Natural killer cell (primary cell): ENCODE data around the gene AP3S2. TPM values are rescaled to one million over a fixed set of nuclear protein-coding genes. Genes with fewer than 3 reads are reported as not detected.

Source experiments
- ATAC-seq, 3 donors: fragments of 150-1000 bp in 2 of 3; fragments of 200-7000 bp in 1 of 3; cut with Tn5 transposase; 1 replicate in 1 of 3; 2 replicates in 2 of 3; pipeline ENCODE4 v1.10.0; 2021; ENCODE audit warnings: mild to moderate bottlenecking in 2 of 3, moderate library complexity in 2 of 3
- DNase-seq, 2 donors: peaks; one replicate each; pipeline versions ENCODE4 v3.0.0 to v3.0.0-alpha.2; 2013 to 2021; ENCODE audit warnings: mixed read lengths in 1 of 2
- H3K27ac ChIP-seq: one replicate; pipeline ENCODE4 v1.5.1; 2013; ENCODE audit warnings: mild to moderate bottlenecking, low read length
- H3K27me3 ChIP-seq: one replicate; pipeline ENCODE4 v1.6.1; 2013; ENCODE audit warnings: low read length; ENCODE audit not compliant: control insufficient read depth, insufficient read depth
- H3K36me3 ChIP-seq: one replicate; pipeline ENCODE4 v1.6.1; 2013; ENCODE audit warnings: low read length; ENCODE audit not compliant: control insufficient read depth, insufficient read depth
- H3K4me1 ChIP-seq: one replicate; pipeline ENCODE4 v1.6.1; 2013; ENCODE audit warnings: low read length; ENCODE audit not compliant: control insufficient read depth, insufficient read depth
- H3K4me3 ChIP-seq: one replicate; pipeline ENCODE4 v1.5.1; 2013; ENCODE audit warnings: low read length
- H3K9me3 ChIP-seq: one replicate; pipeline ENCODE4 v1.6.1; 2013; ENCODE audit warnings: low read length; ENCODE audit not compliant: control insufficient read depth, insufficient read depth
- H3K27ac Mint-ChIP-seq, 2 donors: one replicate each; pipeline ENCODE4 v1.8.0; 2022; ENCODE audit warnings: mild to moderate bottlenecking in 2 of 2, mixed read lengths in 2 of 2, moderate library complexity in 1 of 2
- H3K27me3 Mint-ChIP-seq, 2 donors: one replicate each; pipeline ENCODE4 v1.8.0; 2022; ENCODE audit warnings: low read depth in 2 of 2, mixed read lengths in 2 of 2
- H3K36me3 Mint-ChIP-seq: one replicate; pipeline ENCODE4 v1.8.0; 2022; ENCODE audit warnings: mixed read lengths
- H3K4me1 Mint-ChIP-seq, 2 donors: one replicate each; pipeline ENCODE4 v1.8.0; 2022; ENCODE audit warnings: mixed read lengths in 2 of 2
- H3K4me3 Mint-ChIP-seq: one replicate; pipeline ENCODE4 v1.8.0; 2022; ENCODE audit warnings: mild to moderate bottlenecking, moderate library complexity, mixed read lengths
- H3K9me3 Mint-ChIP-seq, 2 donors: one replicate each; pipeline ENCODE4 v1.8.0; 2022; ENCODE audit warnings: mixed read lengths in 2 of 2
- CTCF ChIP-seq: fragments of 200-600 bp; IDR thresholded peaks from one replicate; pipeline ENCODE4 v1.8.0; 2022; ENCODE audit warnings: antibody characterized with exemption
- WGBS: methylation state at CpG from one replicate; pipeline ENCODE4 v1.1.7; 2013; ENCODE audit warnings: missing lambda C conversion rate; ENCODE audit not compliant: insufficient coverage; 5-methylcytosine and 5-hydroxymethylcytosine counted together
- intact Hi-C: fragments of 100-400 bp; cut with micrococcal nuclease; formaldehyde crosslinking; loops from one replicate; pipeline ENCODE4 v1.14.2; 2022
- total RNA-seq, 4 donors: library from RNA; stranded (reverse); fragments of 120-200 nt in 1 of 4; gene quantifications; one replicate each; pipeline versions ENCODE4 v1.2.3 to v1.2.4, GENCODE V29; 2013 to 2022

AP3S2 gene
- total RNA-seq, 3 donors from 2014 or later (not counting 1 experiment from before 2014, with no cell fraction given): 28.4 to 38.2 (median 36.8) TPM

GRCh38 chr15:89809787-89810148 lies 84.0 kb downstream of the AP3S2 start:
- WGBS: 95% methylated on average over 5 of the region's 5 CpGs
- no peaks in the 10 kb centered on the region for H3K36me3 Mint-ChIP-seq
- H3K27me3 ChIP-seq: peaks cover 13% of the 10 kb centered on the region
- no peak for DNase-seq
- no peak overlapping the region for H3K27ac Mint-ChIP-seq
- ATAC-seq: no peak
- peaks cover 0 to 5% of the 10 kb centered on the region in 2 donors for H3K4me1 Mint-ChIP-seq
- peaks cover 7 to 12% of the 10 kb centered on the region in 2 donors for H3K27me3 Mint-ChIP-seq
- no peaks in the 10 kb centered on the region for H3K9me3 Mint-ChIP-seq
- intact Hi-C loops: no loop called here
- no peaks in the 10 kb centered on the region for H3K9me3 ChIP-seq
- peaks cover 13% of the 10 kb centered on the region for H3K4me1 ChIP-seq
- no peak for TF ChIP-seq CTCF
- H3K27ac ChIP-seq: no peak overlapping the region
- H3K4me3 Mint-ChIP-seq: no peak overlapping the region
- no peaks in the 10 kb centered on the region for H3K36me3 ChIP-seq
- H3K4me3 ChIP-seq: no peak overlapping the region

GRCh38 chr15:89809093-89809786 lies 84.6 kb downstream of the AP3S2 start:
- no peak overlapping the region for H3K27ac Mint-ChIP-seq
- DNase-seq: no peak
- H3K36me3 Mint-ChIP-seq: no peaks in the 10 kb centered on the region
- H3K9me3 Mint-ChIP-seq: no peaks in the 10 kb centered on the region
- no peaks in the 10 kb centered on the region for H3K36me3 ChIP-seq
- peaks cover 0 to 5% of the 10 kb centered on the region in 2 donors for H3K4me1 Mint-ChIP-seq
- peaks cover 7 to 12% of the 10 kb centered on the region in 2 donors for H3K27me3 Mint-ChIP-seq
- no peak for ATAC-seq
- peaks cover 10% of the 10 kb centered on the region for H3K4me1 ChIP-seq
- H3K27me3 ChIP-seq: peaks cover 11% of the 10 kb centered on the region
- H3K4me3 Mint-ChIP-seq: no peak overlapping the region
- no peaks in the 10 kb centered on the region for H3K9me3 ChIP-seq
- intact Hi-C loops: no loop called here
- no peak overlapping the region for H3K4me3 ChIP-seq
- TF ChIP-seq CTCF: no peak
- 84% methylated on average over 8 of the region's 8 CpGs for WGBS
- H3K27ac ChIP-seq: no peak overlapping the region

- Mint-ChIP-seq H3K36me3 (no peaks in the 10 kb centered on the region), H3K9me3 (no peaks in the 10 kb centered on the region), H3K4me1 (no peaks in the 10 kb centered on the region), H3K4me3 (no peak overlapping the region), H3K27me3 (peaks cover 7 to 8% of the 10 kb centered on the region in 2 donors), H3K27ac (no peak overlapping the region)
- Histone ChIP-seq H3K9me3 (no peaks in the 10 kb centered on the region), H3K27me3 (peaks cover 2% of the 10 kb centered on the region), H3K27ac (no peak overlapping the region), H3K4me3 (no peak overlapping the region), H3K4me1 (peaks cover 2% of the 10 kb centered on the region), H3K36me3 (no peaks in the 10 kb centered on the region)
- intact Hi-C loops: no loop called here
- DNase-seq (no peak), ATAC-seq (no peak)
- TF ChIP-seq CTCF: no peak
- 85% methylated on average over 10 of the region's 10 CpGs for whole genome bisulfite sequencing
These were observed 85.5 kb downstream of the AP3S2 start for GRCh38 chr15:89808160-89808870.
